Endodermal cell (in vitro differentiated cells): Measurements from ENCODE around the gene MT1H. TPM values are rescaled to one million over a fixed set of nuclear protein-coding genes. Genes with fewer than 3 reads are reported as not detected.
A peak's percentile ranks its signal among the peaks of the same experiment; 100 is the strongest.
"Not testable (repeated sequence)": the region's sequence is repeated elsewhere in the genome, so short reads cannot be mapped to it uniquely, and the experiment has no call there.

Source experiments
- DNase-seq: peaks from one replicate; pipeline ENCODE4 v3.0.0-alpha.2; 2017
- H3K27ac ChIP-seq: 2 replicates; pipeline ENCODE4 v1.5.1; 2013; ENCODE audit warnings: mild to moderate bottlenecking, low read depth, low read length, moderate library complexity
- H3K27me3 ChIP-seq: 2 replicates; pipeline ENCODE4 v1.6.1; 2013; ENCODE audit warnings: mild to moderate bottlenecking, low read length, moderate library complexity; ENCODE audit not compliant: insufficient read depth, control insufficient read depth, poor library complexity, severe bottlenecking
- H3K36me3 ChIP-seq: 2 replicates; pipeline ENCODE4 v1.7.0; 2013; ENCODE audit warnings: mild to moderate bottlenecking, low read length, moderate library complexity; ENCODE audit not compliant: control insufficient read depth, insufficient read depth
- H3K4me1 ChIP-seq: one replicate; pipeline ENCODE4 v1.7.0; 2013; ENCODE audit warnings: low read length; ENCODE audit not compliant: control insufficient read depth, insufficient read depth
- H3K4me3 ChIP-seq: 2 replicates; pipeline ENCODE4 v1.5.1; 2013; ENCODE audit warnings: mild to moderate bottlenecking, low read length, moderate library complexity
- H3K9ac ChIP-seq: 2 replicates; pipeline ENCODE4 v1.6.1; 2013; ENCODE audit warnings: mild to moderate bottlenecking, low read length, moderate library complexity; ENCODE audit not compliant: poor library complexity, severe bottlenecking; ENCODE audit errors: extremely low read depth
- H3K9me3 ChIP-seq: 2 replicates; pipeline ENCODE4 v1.6.1; 2013; ENCODE audit warnings: mild to moderate bottlenecking, low read length, moderate library complexity; ENCODE audit not compliant: control insufficient read depth
- H3K27ac Mint-ChIP-seq: 2 replicates; pipeline ENCODE4 v1.8.0; 2020; ENCODE audit warnings: mixed read lengths
- H3K27me3 Mint-ChIP-seq: 2 replicates; pipeline ENCODE4 v1.8.0; 2021; ENCODE audit warnings: mild to moderate bottlenecking, mixed read lengths; ENCODE audit not compliant: insufficient read depth
- H3K36me3 Mint-ChIP-seq: 2 replicates; pipeline ENCODE4 v1.8.0; 2020; ENCODE audit warnings: low read depth, mixed read lengths
- H3K4me1 Mint-ChIP-seq: 2 replicates; pipeline ENCODE4 v1.8.0; 2020; ENCODE audit warnings: mixed read lengths
- H3K4me3 Mint-ChIP-seq: 2 replicates; pipeline ENCODE4 v1.8.0; 2020; ENCODE audit warnings: mild to moderate bottlenecking, moderate library complexity, mixed read lengths
- H3K9me3 Mint-ChIP-seq: 2 replicates; pipeline ENCODE4 v1.8.0; 2020; ENCODE audit warnings: mild to moderate bottlenecking, mixed read lengths
- CTCF ChIP-seq: fragments of 200-600 bp; sonication (generic); conservative IDR thresholded peaks from 2 replicates; pipeline ENCODE4 v1.5.0; 2021; ENCODE audit warnings: antibody characterized with exemption, mild to moderate bottlenecking
- WGBS, 2 experiments: methylation state at CpG; one replicate each; pipeline versions ENCODE4 v1.1.5 to v1.1.7; 2013; ENCODE audit warnings: missing lambda C conversion rate in 2 of 2, mixed read lengths in 1 of 2; ENCODE audit not compliant: insufficient coverage in 1 of 2, insufficient read length in 1 of 2; 5-methylcytosine and 5-hydroxymethylcytosine counted together
- long read RNA-seq, 4 experiments: library from polyadenylated mRNA in 2 of 4; library from RNA in 1 of 4; library from capped mRNA in 1 of 4; stranded (forward) in 3 of 4; unstranded in 1 of 4; transcript quantifications; one replicate each; pipeline ENCODE4 v2.0.0, GENCODE V29; 2020 to 2021; ENCODE audit warnings: inconsistent platforms in 1 of 4
- polyA plus RNA-seq, 2 experiments: library from polyadenylated mRNA; stranded (reverse); fragments of 50-300 nt; gene quantifications; one replicate each; pipeline ENCODE4 v1.2.3, GENCODE V29; 2013
- total RNA-seq, 2 donors: library from RNA; stranded (reverse); fragmentation: NEBNext Ultra II Directional in 1 of 2; extraction: Animal tissue kit (Norgen Biotek cat#: 25700) in 1 of 2; gene quantifications; 2 replicates in 1 of 2; 3 replicates in 1 of 2; pipeline ENCODE4 v1.2.1, GENCODE V29; 2021

Gene MT1H
- total RNA-seq, result 1 to 10 TPM in 1 of 2 donors, not detected in 1; 1.6 TPM
- 3.5 TPM for polyA plus RNA-seq (2013, experiment 1 of 2)
- polyA plus RNA-seq (2013, experiment 2 of 2), result not detected
- long read RNA-seq, experiment 1, result 0 reads
- long read RNA-seq, experiment 2, result 0 reads
- long read RNA-seq, experiment 3, result 0 reads
- long read RNA-seq, experiment 4, result 0 reads

- no peak within 1 kb of the TSS for H3K27ac ChIP-seq
- no peak for TF ChIP-seq CTCF
- peaks cover 97% of the 10 kb centered on the region for H3K27me3 Mint-ChIP-seq
- peak; percentile 68 for DNase-seq
- peaks cover 97% of the 10 kb centered on the region for H3K27me3 ChIP-seq
- H3K9me3 ChIP-seq, result no peaks in the 10 kb centered on the region
- no peaks in the 10 kb centered on the region for H3K36me3 Mint-ChIP-seq
- H3K9me3 Mint-ChIP-seq, result no peaks in the 10 kb centered on the region
- 27 to 29% methylated on average over 26 to 38 of the region's 38 CpGs for WGBS, 2 experiments
- H3K4me3 Mint-ChIP-seq, result no peak within 1 kb of the TSS
- peaks cover 5% of the 10 kb centered on the region for H3K4me1 Mint-ChIP-seq
- no peak within 1 kb of the TSS for H3K9ac ChIP-seq
- H3K4me1 ChIP-seq, result no peaks in the 10 kb centered on the region
- no peak within 1 kb of the TSS for H3K4me3 ChIP-seq
- no peaks in the 10 kb centered on the region for H3K36me3 ChIP-seq
- no peak within 1 kb of the TSS for H3K27ac Mint-ChIP-seq
Measured at GRCh38 chr16:56669005-56669839, at the start of gene MT1H. TSS of gene MT1H (plus strand) at chr16:56669814. CDS start at chr16:56669885, 71 bp downstream.

GRCh38 chr16:56620339-56620897 lies 49.2 kb upstream of the MT1H start:
- Histone ChIP-seq H3K4me3 (no peak overlapping the region), H3K4me1 (no peaks in the 10 kb centered on the region), H3K27me3 (peaks cover 62% of the 10 kb centered on the region), H3K9me3 (peaks cover 6% of the 10 kb centered on the region), H3K9ac (no peak overlapping the region), H3K27ac (no peak overlapping the region), H3K36me3 (no peaks in the 10 kb centered on the region)
- Mint-ChIP-seq H3K9me3 (no peaks in the 10 kb centered on the region), H3K27ac (no peak overlapping the region), H3K36me3 (no peaks in the 10 kb centered on the region), H3K4me3 (no peak overlapping the region), H3K4me1 (peaks cover 28% of the 10 kb centered on the region), H3K27me3 (peaks cover 86% of the 10 kb centered on the region)
- DNase-seq, result no peak
- TF ChIP-seq CTCF, result no peak
- WGBS, 2 experiments, result 80 to 88% methylated on average over 3 to 7 of the region's 8 CpGs

- H3K36me3 Mint-ChIP-seq, H3K4me1 ChIP-seq, H3K9me3 Mint-ChIP-seq, H3K36me3 ChIP-seq, H3K27ac Mint-ChIP-seq, H3K4me3 Mint-ChIP-seq, H3K9me3 ChIP-seq, H3K9ac ChIP-seq, H3K27ac ChIP-seq, H3K4me3 ChIP-seq: not testable (repeated sequence)
- 40 to 43% methylated on average over 4 of the region's 4 CpGs for WGBS, 2 experiments
- peaks cover 63% of the 10 kb centered on the region for H3K27me3 ChIP-seq
- Mint-ChIP-seq H3K4me1 (peaks cover 25% of the 10 kb centered on the region), H3K27me3 (peaks cover 86% of the 10 kb centered on the region)
- peak; percentile 52 for DNase-seq
Measured at GRCh38 chr16:56621665-56622445, 47.8 kb upstream of the MT1H start.

- H3K9me3 ChIP-seq, H3K9me3 Mint-ChIP-seq, H3K36me3 Mint-ChIP-seq, H3K4me3 Mint-ChIP-seq, H3K9ac ChIP-seq, H3K4me1 ChIP-seq, H3K4me3 ChIP-seq, DNase-seq, H3K36me3 ChIP-seq, H3K27ac Mint-ChIP-seq, H3K27ac ChIP-seq: not testable (repeated sequence)
- Mint-ChIP-seq H3K27me3 (peaks cover 80% of the 10 kb centered on the region), H3K4me1 (peaks cover 25% of the 10 kb centered on the region)
- H3K27me3 ChIP-seq, result peaks cover 59% of the 10 kb centered on the region
- WGBS, 2 experiments, result 89 to 94% methylated on average over 2 to 5 of the region's 5 CpGs
Measured at GRCh38 chr16:56623184-56623583, 46.4 kb upstream of the MT1H start.
